Lung (tissue), 12 donors: ENCODE results near the gene GNS. TPM values are rescaled to one million over a fixed set of nuclear protein-coding genes. Genes with fewer than 3 reads are reported as not detected.

Experiments
- ATAC-seq: fragments of 200-7000 bp; cut with Tn5 transposase; one replicate; pipeline ENCODE4 v1.9.1; 2020; ENCODE audit warnings: moderate number of reproducible peaks; ENCODE audit not compliant: insufficient read depth, low FRiP score
- DNase-seq, 3 donors: peaks; one replicate each; pipeline ENCODE4 v3.0.0-alpha.2; 2013 to 2017
- H3K27ac ChIP-seq, 2 donors: one replicate each; pipeline ENCODE4 v1.5.1; 2013; ENCODE audit warnings: mild to moderate bottlenecking in 2 of 2, moderate library complexity in 2 of 2, control low read depth in 1 of 2, inconsistent platforms in 1 of 2, low read depth in 1 of 2, low read length in 1 of 2
- H3K27me3 ChIP-seq, 3 donors: one replicate each; pipeline ENCODE4 v1.5.1; 2013; ENCODE audit warnings: low read length in 2 of 3; ENCODE audit not compliant: control insufficient read depth in 3 of 3, insufficient read depth in 3 of 3
- H3K36me3 ChIP-seq, 4 donors: one replicate each; pipeline ENCODE4 v1.5.1; 2013; ENCODE audit warnings: low read length in 4 of 4, mild to moderate bottlenecking in 1 of 4, moderate library complexity in 1 of 4; ENCODE audit not compliant: control insufficient read depth in 4 of 4, insufficient read depth in 4 of 4
- H3K4me1 ChIP-seq, 5 donors: one replicate each; pipeline ENCODE4 v1.5.1; 2013; ENCODE audit warnings: low read length in 5 of 5, mild to moderate bottlenecking in 2 of 5, moderate library complexity in 1 of 5; ENCODE audit not compliant: control insufficient read depth in 5 of 5, insufficient read depth in 5 of 5
- H3K4me3 ChIP-seq: one replicate; pipeline ENCODE4 v1.5.1; 2013; ENCODE audit warnings: mild to moderate bottlenecking, control low read depth, moderate library complexity
- H3K9ac ChIP-seq, 2 donors: one replicate each; pipeline ENCODE4 v1.5.1; 2013; ENCODE audit warnings: low read length in 2 of 2, control low read depth in 1 of 2; ENCODE audit not compliant: insufficient read depth in 1 of 2
- H3K9me3 ChIP-seq, 4 donors: one replicate each; pipeline ENCODE4 v1.5.1; 2013; ENCODE audit warnings: low read length in 3 of 4, mild to moderate bottlenecking in 1 of 4, moderate library complexity in 1 of 4; ENCODE audit not compliant: control insufficient read depth in 4 of 4, insufficient read depth in 3 of 4
- CTCF ChIP-seq: IDR thresholded peaks from 2 replicates; pipeline ENCODE4 v1.5.1; 2012; ENCODE audit warnings: mild to moderate bottlenecking; ENCODE audit errors: control extremely low read depth, extremely low read depth
- WGBS, 2 donors: extraction: QIAGEN DNeasy Blood & Tissue Kit; methylation state at CpG; one replicate each; pipeline ENCODE4 v1.1.7; 2013; 5-methylcytosine and 5-hydroxymethylcytosine counted together
- polyA plus RNA-seq, 2 donors: library from polyadenylated mRNA; stranded (reverse); fragments of 200-250 nt; gene quantifications; one replicate each; pipeline ENCODE4 v1.2.1, GENCODE V29; 2013
- total RNA-seq, 2 donors: library from RNA; depleted of rRNA in 1 of 2; stranded (reverse); fragments of >200 nt in 1 of 2; gene quantifications; one replicate each; pipeline ENCODE4 v1.2.1, GENCODE V29; 2014 to 2021
- donor health status: control.
- donor health status: control.
- donor health status: Bipolar disorder and iron deficiency.
- donor health status: healthy.
- donor health status: DM: yes; HTN: yes; CAD: no.

The GNS gene
- total and polyA plus RNA-seq, 4 donors = 27.6 to 149 (median 139) TPM

GRCh38 chr12:64729909-64730587 lies 29.2 kb downstream of the GNS start:
- ATAC-seq = no peak
- 44 to 47% methylated on average over 2 of the region's 2 CpGs for WGBS, 2 donors
- peaks cover 0 to 13% (median 0%) of the 10 kb centered on the region in 5 donors for H3K4me1 ChIP-seq
- H3K27me3 ChIP-seq = no peaks in the 10 kb centered on the region
- no peaks in the 10 kb centered on the region for H3K9me3 ChIP-seq
- H3K36me3 ChIP-seq = peaks cover 10 to 28% (median 12%) of the 10 kb centered on the region in 4 donors
- no peak for TF ChIP-seq CTCF
- no peak overlapping the region for H3K9ac ChIP-seq
- peak in 2 of 3 donors; percentile 16 to 23 for DNase-seq
- peak overlapping the region; percentile 63 for H3K27ac ChIP-seq
- no peak overlapping the region for H3K4me3 ChIP-seq

DNA sequence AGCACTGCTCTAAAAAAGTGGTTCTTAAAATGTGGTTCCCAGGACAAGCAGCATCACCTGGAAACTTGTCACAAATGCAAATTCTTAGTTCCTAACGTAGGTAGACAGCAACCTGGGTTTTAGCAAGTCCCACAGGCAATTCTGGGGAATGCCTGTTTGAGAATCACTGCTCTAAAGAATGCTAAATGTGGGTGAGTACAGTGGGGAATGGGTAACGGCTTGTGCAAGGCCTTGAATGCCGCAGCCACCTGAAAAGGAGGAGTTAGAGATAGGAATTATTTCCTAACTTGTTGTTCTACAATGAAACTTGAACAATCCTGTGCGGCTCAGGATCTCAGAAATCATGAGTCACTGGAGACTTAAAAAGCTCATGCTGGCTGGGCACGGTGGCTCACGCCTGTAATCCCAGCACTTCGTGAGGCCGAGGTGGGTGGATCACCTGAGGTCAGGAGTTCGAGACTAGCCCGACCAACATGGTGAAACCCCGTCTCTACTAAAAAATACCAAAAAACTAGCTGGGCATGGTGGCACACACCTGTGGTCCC lies 34.9 kb downstream of the GNS start:
- TF ChIP-seq CTCF = no peak
- no peak for ATAC-seq
- Histone ChIP-seq H3K36me3 (peaks cover 27 to 46% (median 33%) of the 10 kb centered on the region in 4 donors), H3K9me3 (no peaks in the 10 kb centered on the region), H3K4me1 (no peaks in the 10 kb centered on the region), H3K27ac (no peak overlapping the region), H3K27me3 (no peaks in the 10 kb centered on the region), H3K9ac (no peak overlapping the region), H3K4me3 (no peak overlapping the region)
- 94 to 95% methylated on average over 11 of the region's 11 CpGs for WGBS, 2 donors
- no peak for DNase-seq

GRCh38 chr12:64723630-64724029 lies 35.6 kb downstream of the GNS start:
- no peak overlapping the region for H3K27ac ChIP-seq
- no peak for ATAC-seq
- no peaks in the 10 kb centered on the region for H3K9me3 ChIP-seq
- peaks cover 27 to 49% (median 33%) of the 10 kb centered on the region in 4 donors for H3K36me3 ChIP-seq
- no peaks in the 10 kb centered on the region for H3K27me3 ChIP-seq
- DNase-seq = no peak
- no peaks in the 10 kb centered on the region for H3K4me1 ChIP-seq
- H3K4me3 ChIP-seq = no peak overlapping the region
- H3K9ac ChIP-seq = no peak overlapping the region
- WGBS, 2 donors = 88 to 89% methylated on average over 2 of the region's 2 CpGs
- TF ChIP-seq CTCF = no peak
